ENCODE data around the gene SP110. TPM values are rescaled to one million over a fixed set of nuclear protein-coding genes. Genes with fewer than 3 reads are reported as not detected.

Gene SP110
- total RNA-seq (2022) = 11.9 and 17.1 TPM in 2 replicates
- percentile 57 among the genes with signal in this experiment for Bru-seq, nascent RNA
- percentile 59 among the genes with signal in this experiment for BruChase-seq, experiment 1, labeled RNA remaining after a 6-hour chase
- percentile 51 among the genes with signal in this experiment for BruChase-seq, experiment 2, labeled RNA remaining after a 2-hour chase
- long read RNA-seq, transcript SP110-202 (15 exons, 2,080 nt) = major isoform, 16 of 23 reads
- long read RNA-seq, partial matches to known transcripts = 3 of 23 reads
- long read RNA-seq, other reads (novel, unspliced or antisense) = 3 of 23 reads

- CTCF ChIA-PET = interaction anchor here (0.7 kb wide), 1 partner anchor 9 kb away, joined by 3 read pairs; no protein-coding TSS in a partner anchor
- Mint-ChIP-seq H3K27me3 (ENCODE audit: insufficient read depth, unreplicated experiment) (no peaks in the 10 kb centered on the region), H3K4me3 (ENCODE audit: unreplicated experiment) (peak within 1 kb of the TSS; percentile 87), H3K9me3 (ENCODE audit: unreplicated experiment) (no peaks in the 10 kb centered on the region), H3K4me1 (ENCODE audit: insufficient read depth, unreplicated experiment) (peaks cover 14% of the 10 kb centered on the region), H3K36me3 (ENCODE audit: insufficient read depth, unreplicated experiment) (peaks cover 17% of the 10 kb centered on the region), H3K27ac (ENCODE audit: low read depth, unreplicated experiment) (peak within 1 kb of the TSS; percentile 80)
- POLR2A ChIA-PET = interaction anchor here (0.6 to 3.0 kb wide), 12 partner anchors 8 to 574 kb away, joined by 3 to 24 read pairs (median 5); partner anchors contain the start of genes FBXO36, SP140L and TRIP12
- DNase-seq (ENCODE audit: unreplicated experiment) = peak; percentile 97
- TSS peak; percentile 62 for BruUV-seq (replicated peaks)
- TF ChIP-seq, protein P1, sequence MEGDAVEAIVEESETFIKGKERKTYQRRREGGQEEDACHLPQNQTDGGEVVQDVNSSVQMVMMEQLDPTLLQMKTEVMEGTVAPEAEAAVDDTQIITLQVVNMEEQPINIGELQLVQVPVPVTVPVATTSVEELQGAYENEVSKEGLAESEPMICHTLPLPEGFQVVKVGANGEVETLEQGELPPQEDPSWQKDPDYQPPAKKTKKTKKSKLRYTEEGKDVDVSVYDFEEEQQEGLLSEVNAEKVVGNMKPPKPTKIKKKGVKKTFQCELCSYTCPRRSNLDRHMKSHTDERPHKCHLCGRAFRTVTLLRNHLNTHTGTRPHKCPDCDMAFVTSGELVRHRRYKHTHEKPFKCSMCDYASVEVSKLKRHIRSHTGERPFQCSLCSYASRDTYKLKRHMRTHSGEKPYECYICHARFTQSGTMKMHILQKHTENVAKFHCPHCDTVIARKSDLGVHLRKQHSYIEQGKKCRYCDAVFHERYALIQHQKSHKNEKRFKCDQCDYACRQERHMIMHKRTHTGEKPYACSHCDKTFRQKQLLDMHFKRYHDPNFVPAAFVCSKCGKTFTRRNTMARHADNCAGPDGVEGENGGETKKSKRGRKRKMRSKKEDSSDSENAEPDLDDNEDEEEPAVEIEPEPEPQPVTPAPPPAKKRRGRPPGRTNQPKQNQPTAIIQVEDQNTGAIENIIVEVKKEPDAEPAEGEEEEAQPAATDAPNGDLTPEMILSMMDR (IDR thresholded peaks at IDR 0.05; ENCODE audit: unreplicated experiment) = no peak
- intact Hi-C loops (cut with micrococcal nuclease) = loop anchor here (5.0 kb wide), 1 partner anchor 108 kb away; the partner anchor contains the start of gene SP140L
Observed at GRCh38 chr2:230219419-230220331, at the start of gene SP110. SP110 (minus strand) TSS chr2:230219984; CDS start chr2:230216927, 3,057 bp downstream.

DNA sequence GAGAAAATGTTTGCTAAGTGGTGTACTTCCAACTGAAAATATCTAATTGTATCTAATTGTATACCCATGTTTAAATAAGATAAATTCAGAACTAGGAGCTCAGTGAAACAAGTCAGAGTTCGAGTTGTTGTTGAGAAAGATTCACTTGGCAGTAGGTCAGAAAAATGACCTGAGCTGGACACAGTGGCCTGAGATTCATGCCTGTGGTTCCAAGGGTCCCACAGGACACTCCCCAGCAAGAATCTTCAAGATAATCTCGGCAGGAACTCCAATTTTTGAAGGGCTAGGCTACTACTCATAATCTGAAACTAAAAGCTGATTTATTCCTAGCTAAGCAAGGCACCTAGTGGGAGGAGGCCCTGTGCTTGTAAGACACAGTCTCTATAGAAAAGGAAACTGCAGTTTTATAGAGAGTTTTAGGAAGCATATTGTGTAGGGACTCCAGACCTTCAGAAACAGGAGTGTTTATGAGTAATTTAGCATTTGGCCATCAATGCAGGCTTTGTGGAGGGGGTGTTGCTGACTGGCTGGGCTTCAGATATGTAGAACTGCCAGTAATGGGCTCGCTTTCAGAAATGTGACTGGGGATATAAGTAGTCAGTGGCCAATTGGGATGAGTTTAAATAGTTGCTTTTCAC, 48.9 kb upstream of the SP110 start:
- BruUV-seq (replicated peaks) = no TSS peak
- CTCF ChIA-PET = no interaction called here
- intact Hi-C loops (cut with micrococcal nuclease) = no loop called here
- DNase-seq (ENCODE audit: unreplicated experiment) = no peak
- peaks cover 5% of the 10 kb centered on the region for H3K27me3 Mint-ChIP-seq (ENCODE audit: insufficient read depth, unreplicated experiment)
- H3K4me1 Mint-ChIP-seq (ENCODE audit: insufficient read depth, unreplicated experiment) = no peaks in the 10 kb centered on the region
- H3K4me3 Mint-ChIP-seq (ENCODE audit: unreplicated experiment) = no peak overlapping the region
- peaks cover 16% of the 10 kb centered on the region for H3K9me3 Mint-ChIP-seq (ENCODE audit: unreplicated experiment)
- H3K36me3 Mint-ChIP-seq (ENCODE audit: insufficient read depth, unreplicated experiment) = no peaks in the 10 kb centered on the region
- TF ChIP-seq, protein P1 (IDR thresholded peaks at IDR 0.05; ENCODE audit: unreplicated experiment) = no peak
- no peak overlapping the region for H3K27ac Mint-ChIP-seq (ENCODE audit: low read depth, unreplicated experiment)
- POLR2A ChIA-PET = no interaction called here

GRCh38 chr2:230267556-230267955, 47.8 kb upstream of the SP110 start:
- DNase-seq (ENCODE audit: unreplicated experiment) = no peak
- Mint-ChIP-seq H3K4me1 (ENCODE audit: insufficient read depth, unreplicated experiment) (no peaks in the 10 kb centered on the region), H3K9me3 (ENCODE audit: unreplicated experiment) (peaks cover 13% of the 10 kb centered on the region), H3K27me3 (ENCODE audit: insufficient read depth, unreplicated experiment) (no peaks in the 10 kb centered on the region), H3K27ac (ENCODE audit: low read depth, unreplicated experiment) (no peak overlapping the region), H3K36me3 (ENCODE audit: insufficient read depth, unreplicated experiment) (no peaks in the 10 kb centered on the region), H3K4me3 (ENCODE audit: unreplicated experiment) (no peak overlapping the region)
- ChIA-PET CTCF (no interaction called here), POLR2A (interaction anchor here (0.6 kb wide), 1 partner anchor 317 kb away, joined by 3 read pairs; no protein-coding TSS in a partner anchor)
- BruUV-seq (replicated peaks) = no TSS peak
- intact Hi-C loops (cut with micrococcal nuclease) = no loop called here
- TF ChIP-seq, protein P1 (IDR thresholded peaks at IDR 0.05; ENCODE audit: unreplicated experiment) = no peak

Measured in MCF 10A (cell line).